Mesendoderm (in vitro differentiated cells): ENCODE results near the gene EPG5.
"Not testable (repeated sequence)": the region's sequence is repeated elsewhere in the genome, so short reads cannot be mapped to it uniquely, and the experiment has no call there.

ENCODE experiments used
- DNase-seq: peaks from one replicate; pipeline ENCODE4 v3.0.0; 2013
- H2AK5ac ChIP-seq: 2 replicates; pipeline ENCODE4 v1.6.1; 2013; ENCODE audit warnings: low read length, inconsistent platforms
- H2BK120ac ChIP-seq: 2 replicates; pipeline ENCODE4 v1.6.1; 2013; ENCODE audit warnings: low read depth, mild to moderate bottlenecking, low read length, moderate library complexity, mixed read lengths
- H2BK15ac ChIP-seq: replicated peaks from 2 replicates; pipeline ENCODE4 v1.6.1; 2013; ENCODE audit warnings: low read depth, mild to moderate bottlenecking, moderate library complexity
- H2BK5ac ChIP-seq: 2 replicates; pipeline ENCODE4 v1.6.1; 2013; ENCODE audit warnings: low read length, inconsistent platforms
- H3K18ac ChIP-seq: 2 replicates; pipeline ENCODE4 v1.6.1; 2013; ENCODE audit warnings: mild to moderate bottlenecking, low read length, mixed read lengths
- H3K23ac ChIP-seq: one replicate; pipeline ENCODE4 v1.6.1; 2013; ENCODE audit warnings: low read length
- H3K27ac ChIP-seq: 2 replicates; pipeline ENCODE4 v1.5.1; 2013; ENCODE audit warnings: low read depth, mild to moderate bottlenecking, inconsistent platforms, low read length, moderate library complexity
- H3K27me3 ChIP-seq: 2 replicates; pipeline ENCODE4 v1.6.1; 2013; ENCODE audit warnings: low read length, control low read depth, mild to moderate bottlenecking, inconsistent platforms; ENCODE audit not compliant: insufficient read depth, poor library complexity
- H3K36me3 ChIP-seq: 2 replicates; pipeline ENCODE4 v1.6.1; 2013; ENCODE audit warnings: low read length, inconsistent platforms; ENCODE audit not compliant: control insufficient read depth, insufficient read depth
- H3K4ac ChIP-seq: one replicate; pipeline ENCODE4 v1.6.1; 2013; ENCODE audit warnings: low read depth, mild to moderate bottlenecking, low read length, moderate library complexity
- H3K4me1 ChIP-seq: 2 replicates; pipeline ENCODE4 v1.6.1; 2013; ENCODE audit warnings: low read depth, low read length, inconsistent platforms; ENCODE audit not compliant: control insufficient read depth
- H3K4me2 ChIP-seq: 2 replicates; pipeline ENCODE4 v1.6.1; 2013; ENCODE audit warnings: low read length
- H3K4me3 ChIP-seq: 2 replicates; pipeline ENCODE4 v1.5.1; 2013; ENCODE audit warnings: mild to moderate bottlenecking, low read length
- H3K56ac ChIP-seq: one replicate; pipeline ENCODE4 v1.6.1; 2013; ENCODE audit warnings: low read length
- H3K79me1 ChIP-seq: 2 replicates; pipeline ENCODE4 v1.6.1; 2013; ENCODE audit warnings: low read length, inconsistent platforms
- H3K79me2 ChIP-seq: 2 replicates; pipeline ENCODE4 v1.6.1; 2013; ENCODE audit warnings: mild to moderate bottlenecking, low read length; ENCODE audit not compliant: control insufficient read depth, insufficient read depth
- H3K9ac ChIP-seq: 2 replicates; pipeline ENCODE4 v1.6.1; 2013; ENCODE audit warnings: low read length, inconsistent platforms
- H4K5ac ChIP-seq: one replicate; pipeline ENCODE4 v1.6.1; 2013; ENCODE audit warnings: low read length
- H4K8ac ChIP-seq: one replicate; pipeline ENCODE4 v1.6.1; 2013; ENCODE audit warnings: low read depth, mild to moderate bottlenecking, control low read depth, low read length, moderate library complexity
- WGBS: extraction: QIAGEN DNeasy Blood & Tissue Kit; methylation state at CpG from one replicate; pipeline ENCODE4 v1.1.7; 2013; ENCODE audit warnings: low lambda C conversion rate, missing lambda C conversion rate; ENCODE audit not compliant: insufficient coverage; ENCODE audit errors: extremely low coverage; 5-methylcytosine and 5-hydroxymethylcytosine counted together

Gene EPG5

DNA sequence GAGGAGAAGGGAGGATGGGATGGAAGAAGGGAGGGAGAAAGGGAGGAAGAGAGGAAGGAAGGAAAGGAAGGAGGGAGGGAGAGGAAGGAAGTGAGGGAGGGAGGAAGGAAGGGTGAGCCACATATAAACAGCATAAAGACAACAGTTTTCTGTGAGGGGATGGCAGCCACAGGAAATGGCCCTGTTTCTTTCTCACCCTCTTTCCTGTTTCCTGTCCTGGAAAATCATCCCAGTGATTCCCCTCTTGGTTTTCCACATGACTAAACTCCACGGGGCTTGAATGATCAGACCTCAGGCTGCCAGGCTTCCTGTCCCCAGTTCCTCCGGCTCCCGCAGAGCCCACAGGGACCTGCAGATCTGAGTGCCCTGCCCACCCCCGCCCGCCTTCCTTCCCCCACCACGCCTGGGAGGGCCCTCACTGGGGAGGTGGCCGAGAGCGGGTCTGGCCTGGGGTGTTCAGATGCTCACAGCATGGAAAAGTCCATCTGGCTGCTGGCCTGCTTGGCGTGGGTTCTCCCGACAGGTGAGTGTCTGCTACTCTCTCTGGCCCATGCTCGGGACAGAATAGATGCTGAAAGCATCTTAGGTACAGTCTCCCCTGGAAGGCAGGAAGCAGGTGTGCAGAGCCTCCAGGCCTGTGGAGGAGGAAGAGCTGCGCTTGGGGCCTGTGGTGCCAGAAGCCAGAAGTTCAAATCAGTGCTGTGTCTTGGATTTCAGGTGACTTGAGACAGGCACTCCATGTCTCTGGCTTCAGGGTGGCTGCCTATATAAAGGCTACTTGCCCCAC lies 141.7 kb downstream of the EPG5 start, which contains the start of gene SIGLEC15:
SIGLEC15 (plus strand) TSS at position 418 of the 787 bp plus-strand sequence; CDS start at position 472, 54 bp downstream.
- no peak within 1 kb of the TSS for H2BK120ac ChIP-seq
- H3K4me3 ChIP-seq, result no peak within 1 kb of the TSS
- H3K56ac ChIP-seq, result no peak within 1 kb of the TSS
- DNase-seq, result no peak
- no peak within 1 kb of the TSS for H2BK5ac ChIP-seq
- no peak within 1 kb of the TSS for H3K4me2 ChIP-seq
- no peak within 1 kb of the TSS for H3K4ac ChIP-seq
- no peak within 1 kb of the TSS for H3K9ac ChIP-seq
- peaks cover 4% of the 10 kb centered on the region for H3K4me1 ChIP-seq
- H3K27me3 ChIP-seq, result no peaks in the 10 kb centered on the region
- H3K79me2 ChIP-seq, result no peaks in the 10 kb centered on the region
- H3K79me1 ChIP-seq, result no peaks in the 10 kb centered on the region
- H3K18ac ChIP-seq, result no peak within 1 kb of the TSS
- no peak within 1 kb of the TSS for H4K5ac ChIP-seq
- no peak within 1 kb of the TSS for H4K8ac ChIP-seq
- no peak within 1 kb of the TSS for H2AK5ac ChIP-seq
- H3K36me3 ChIP-seq, result no peaks in the 10 kb centered on the region
- no peak within 1 kb of the TSS for H2BK15ac ChIP-seq
- WGBS, result no CpG with 5 or more reads among the region's 12 CpGs
- H3K27ac ChIP-seq, result no peak within 1 kb of the TSS
- H3K23ac ChIP-seq, result no peak within 1 kb of the TSS

DNA sequence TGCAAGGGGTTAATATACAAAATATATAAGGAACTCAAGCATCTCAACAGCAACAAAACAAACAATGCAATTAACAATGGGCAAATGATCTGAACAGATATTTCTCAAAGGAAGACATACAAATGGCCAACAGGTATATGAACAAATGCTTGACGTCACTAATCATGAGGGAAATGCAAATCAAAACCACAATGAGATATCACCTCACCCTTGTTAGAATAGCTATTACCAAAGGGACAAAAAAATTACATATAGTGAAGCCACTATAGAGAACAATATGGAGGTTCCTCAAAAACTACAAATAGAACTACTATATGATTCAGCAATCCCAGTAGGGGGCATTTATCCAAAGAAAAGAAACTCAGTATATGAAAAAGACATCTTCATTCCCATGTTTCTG lies 145.4 kb downstream of the EPG5 start:
- no peak overlapping the region for H2BK120ac ChIP-seq
- H4K5ac ChIP-seq, result no peak overlapping the region

DNA sequence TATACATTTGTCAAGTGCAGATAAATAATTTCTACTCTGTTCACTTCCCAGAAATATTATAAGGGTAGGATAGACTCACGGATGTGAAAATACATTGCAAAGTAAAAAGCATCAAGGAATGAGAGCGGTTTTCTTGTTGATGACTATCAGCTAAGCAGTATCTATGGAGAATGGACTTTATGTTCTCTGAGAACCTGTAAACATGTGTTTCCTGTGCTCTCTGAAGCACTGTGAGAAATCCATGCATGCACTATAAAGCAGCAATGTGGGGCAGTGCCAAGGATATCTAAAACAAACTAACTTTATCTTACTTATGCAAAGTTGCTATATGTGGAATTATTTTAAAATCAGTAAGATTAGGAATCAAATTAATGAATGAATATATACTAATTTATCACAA lies 146.1 kb downstream of the EPG5 start:
- Histone ChIP-seq H3K4me3 (no peak overlapping the region), H3K4me2 (no peak overlapping the region), H4K5ac (no peak overlapping the region), H3K27ac (no peak overlapping the region), H3K79me2 (no peaks in the 10 kb centered on the region), H2BK15ac (no peak overlapping the region), H3K56ac (no peak overlapping the region), H4K8ac (no peak overlapping the region), H3K23ac (no peak overlapping the region), H3K18ac (no peak overlapping the region), H3K4ac (no peak overlapping the region), H3K27me3 (no peaks in the 10 kb centered on the region), H2BK5ac (no peak overlapping the region), H3K79me1 (no peaks in the 10 kb centered on the region), H3K9ac (no peak overlapping the region), H2BK120ac (no peak overlapping the region), H2AK5ac (no peak overlapping the region), H3K4me1 (no peaks in the 10 kb centered on the region), H3K36me3 (no peaks in the 10 kb centered on the region)
- no peak for DNase-seq
- no CpG with 5 or more reads among the region's 2 CpGs for WGBS

More for the DNA sequence above, 145.4 kb downstream of the EPG5 start:
- Histone ChIP-seq H3K4ac (no peak overlapping the region), H3K4me1 (no peaks in the 10 kb centered on the region), H4K8ac (no peak overlapping the region), H3K56ac (no peak overlapping the region), H3K27me3 (no peaks in the 10 kb centered on the region), H3K4me2 (no peak overlapping the region), H3K27ac (no peak overlapping the region), H3K36me3 (no peaks in the 10 kb centered on the region), H3K18ac (no peak overlapping the region), H2AK5ac (no peak overlapping the region), H3K79me1 (no peaks in the 10 kb centered on the region), H2BK15ac (no peak overlapping the region), H3K79me2 (no peaks in the 10 kb centered on the region), H3K23ac (no peak overlapping the region), H2BK5ac (no peak overlapping the region), H3K9ac (no peak overlapping the region), H3K4me3 (no peak overlapping the region)
- DNase-seq, result no peak
- WGBS, result no CpG with 5 or more reads among the region's 1 CpG

DNA sequence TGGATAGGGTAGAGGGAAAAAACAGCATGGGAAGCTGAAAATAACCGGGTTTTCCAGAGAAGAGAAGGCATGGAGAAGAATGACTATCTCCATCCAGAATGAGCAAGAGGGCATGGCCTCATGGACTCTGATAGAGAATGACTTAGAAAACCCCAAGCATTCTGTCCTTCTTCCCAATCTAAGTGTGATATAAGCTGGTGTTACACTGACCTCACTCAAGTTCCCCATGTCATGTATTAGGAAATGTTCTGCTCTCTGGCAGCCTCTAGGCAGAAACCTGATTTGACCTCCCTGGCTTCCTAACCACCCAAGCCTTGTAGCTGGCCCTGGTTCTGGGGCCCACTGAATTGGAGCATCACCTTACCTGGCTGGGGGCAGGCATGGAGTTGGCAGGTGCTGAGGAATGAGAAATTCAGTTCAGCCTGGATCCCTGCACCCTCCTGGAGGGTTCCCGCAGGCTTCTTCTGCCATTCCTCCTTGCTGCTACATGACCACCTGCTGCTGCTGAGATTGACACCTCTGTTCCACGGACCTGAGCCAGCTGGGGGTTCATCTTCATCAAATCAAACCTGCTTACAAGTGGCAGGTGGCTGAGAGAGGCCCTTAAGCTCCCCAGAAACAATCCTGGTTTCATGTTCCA lies 146.9 kb downstream of the EPG5 start:
- H4K8ac ChIP-seq, result no peak overlapping the region
- no peak overlapping the region for H2BK15ac ChIP-seq
- no peak overlapping the region for H3K23ac ChIP-seq
- no peak overlapping the region for H3K4me2 ChIP-seq
- H2BK5ac ChIP-seq, result no peak overlapping the region
- no peak overlapping the region for H3K9ac ChIP-seq
- no CpG with 5 or more reads among the region's 3 CpGs for WGBS
- no peaks in the 10 kb centered on the region for H3K27me3 ChIP-seq
- no peak overlapping the region for H2BK120ac ChIP-seq
- H3K4me3 ChIP-seq, result no peak overlapping the region
- H2AK5ac ChIP-seq, result no peak overlapping the region
- no peak overlapping the region for H3K4ac ChIP-seq
- DNase-seq, result no peak
- no peaks in the 10 kb centered on the region for H3K4me1 ChIP-seq
- H3K27ac ChIP-seq, result no peak overlapping the region
- no peaks in the 10 kb centered on the region for H3K79me2 ChIP-seq
- no peak overlapping the region for H3K56ac ChIP-seq
- no peaks in the 10 kb centered on the region for H3K36me3 ChIP-seq
- no peak overlapping the region for H3K18ac ChIP-seq
- no peaks in the 10 kb centered on the region for H3K79me1 ChIP-seq
- H4K5ac ChIP-seq, result no peak overlapping the region

DNA sequence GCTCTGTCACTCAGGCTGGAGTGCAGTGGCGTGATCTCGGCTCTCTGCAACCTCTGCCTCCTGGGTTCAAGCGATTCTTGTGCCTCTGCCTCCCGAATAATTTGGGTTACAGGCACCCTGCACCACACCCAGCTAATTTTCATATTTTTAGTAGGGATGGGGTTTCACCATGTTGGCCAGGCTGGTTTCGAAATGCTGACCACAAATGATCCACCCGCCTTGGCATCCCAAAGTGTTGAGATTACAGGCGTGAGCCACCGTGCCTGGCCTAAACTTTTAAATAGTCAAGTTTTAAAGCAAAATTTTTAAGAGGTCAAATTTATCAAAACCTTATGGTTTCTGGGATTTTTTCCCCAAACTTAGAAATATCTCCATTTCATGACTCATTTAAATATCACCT lies 148.4 kb downstream of the EPG5 start:
- H2BK5ac ChIP-seq, H3K27me3 ChIP-seq, H3K9ac ChIP-seq, H3K79me2 ChIP-seq, H3K23ac ChIP-seq, H3K56ac ChIP-seq, H3K18ac ChIP-seq, H4K5ac ChIP-seq, H2BK15ac ChIP-seq, H3K36me3 ChIP-seq, H2BK120ac ChIP-seq, H3K4me1 ChIP-seq, H3K79me1 ChIP-seq, H4K8ac ChIP-seq, H3K4ac ChIP-seq, H3K4me2 ChIP-seq, H3K4me3 ChIP-seq, H2AK5ac ChIP-seq, DNase-seq, H3K27ac ChIP-seq: not testable (repeated sequence)
- no CpG with 5 or more reads among the region's 8 CpGs for WGBS
